Stimulated activated CD8-positive, alpha-beta memory T cell treated with anti-CD3 and anti-CD28 coated beads, Interleukin-15, amount 100 ng/mL, for 48 hours (primary cell): ENCODE measurements around the gene POLL.
A peak's percentile ranks its signal among the peaks of the same experiment; 100 is the strongest.
"Not testable (repeated sequence)": the region's sequence is repeated elsewhere in the genome, so short reads cannot be mapped to it uniquely, and the experiment has no call there.

Experiments
- DNase-seq, 2 donors: peaks; one replicate each; pipeline ENCODE4 v3.0.0-alpha.2; 2020; ENCODE audit warnings: low read depth in 2 of 2

The POLL gene

DNA sequence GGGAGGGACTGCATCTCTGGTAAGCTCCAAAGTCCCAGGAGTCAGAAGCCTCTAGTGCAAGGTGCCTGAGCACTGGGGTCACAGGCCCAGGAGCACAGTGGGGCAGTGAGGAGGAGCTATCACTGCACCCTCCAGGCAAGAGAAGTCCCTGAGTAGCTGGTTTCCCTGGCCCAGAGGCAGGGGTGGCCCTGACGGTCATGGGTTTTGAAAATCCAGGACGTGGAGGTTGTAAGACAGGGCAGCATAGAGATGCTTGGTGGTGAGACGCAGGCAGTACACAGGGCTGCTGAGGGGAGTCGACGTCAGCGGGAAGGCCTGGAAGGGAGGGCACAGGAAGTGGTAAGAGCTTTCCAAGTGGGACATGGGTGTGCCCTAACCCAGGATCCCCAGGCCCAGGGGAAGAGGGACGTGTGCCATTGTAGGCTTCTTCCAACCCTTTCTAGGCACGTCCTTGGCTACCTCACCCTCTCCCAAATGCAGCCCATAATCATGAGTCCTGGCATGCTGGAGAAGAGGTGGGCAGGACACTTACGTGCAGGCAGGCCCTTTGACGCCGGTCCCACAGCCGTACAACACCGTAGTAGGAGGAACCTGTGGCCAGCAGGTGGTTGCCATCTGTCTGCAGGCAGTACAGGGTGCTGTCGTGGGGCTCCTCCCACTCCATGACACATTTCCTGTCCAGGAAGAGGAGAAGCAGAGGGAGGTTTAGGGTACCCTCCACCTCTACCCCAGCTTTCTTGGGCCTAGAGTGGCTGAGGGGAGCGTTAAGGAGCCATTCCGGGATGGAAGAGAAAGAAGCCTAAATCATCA is 23.2 kb upstream of the POLL start:
- DNase-seq = peak; percentile 5 to 14

DNA sequence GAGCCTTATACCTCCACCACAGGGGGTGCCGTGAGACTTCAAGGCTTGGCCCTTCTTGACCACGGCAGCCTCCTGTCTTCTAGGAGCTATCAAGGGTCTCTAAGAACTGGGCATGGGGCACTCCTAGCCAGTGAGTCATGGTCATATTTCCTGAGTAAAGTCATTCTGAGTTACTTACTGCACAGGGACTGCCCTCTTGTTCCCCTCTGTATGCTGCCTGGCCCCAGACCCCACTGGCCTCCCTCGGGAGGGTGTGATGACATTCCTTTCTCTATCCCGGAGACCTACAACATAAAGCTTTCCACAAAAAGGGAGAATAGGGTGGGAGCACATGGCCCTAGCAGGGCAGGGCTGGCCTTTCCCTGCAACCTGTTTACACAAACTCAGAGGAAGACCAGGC is 21.4 kb upstream of the POLL start:
- no peak for DNase-seq

DNA sequence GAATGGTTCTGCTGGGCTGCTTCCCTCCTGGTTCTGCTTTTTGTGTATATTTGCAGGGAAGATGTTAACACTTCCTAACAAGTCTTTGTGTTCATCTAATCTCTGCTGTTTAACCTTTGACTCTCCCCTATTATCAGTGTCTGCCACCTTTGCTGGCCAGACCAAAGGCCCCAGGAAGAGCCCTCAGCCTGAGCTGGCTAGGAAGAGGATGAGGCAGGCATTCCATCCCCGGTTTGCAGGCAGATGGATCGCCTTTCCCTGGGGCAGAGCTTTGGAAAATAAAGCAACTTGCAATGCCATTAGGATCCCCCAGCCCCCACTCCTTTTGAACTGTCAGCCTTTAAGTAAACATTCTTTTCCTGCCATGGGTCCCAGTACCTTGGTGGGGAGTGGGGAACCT is 19.1 kb upstream of the POLL start:
- no peak for DNase-seq

DNA sequence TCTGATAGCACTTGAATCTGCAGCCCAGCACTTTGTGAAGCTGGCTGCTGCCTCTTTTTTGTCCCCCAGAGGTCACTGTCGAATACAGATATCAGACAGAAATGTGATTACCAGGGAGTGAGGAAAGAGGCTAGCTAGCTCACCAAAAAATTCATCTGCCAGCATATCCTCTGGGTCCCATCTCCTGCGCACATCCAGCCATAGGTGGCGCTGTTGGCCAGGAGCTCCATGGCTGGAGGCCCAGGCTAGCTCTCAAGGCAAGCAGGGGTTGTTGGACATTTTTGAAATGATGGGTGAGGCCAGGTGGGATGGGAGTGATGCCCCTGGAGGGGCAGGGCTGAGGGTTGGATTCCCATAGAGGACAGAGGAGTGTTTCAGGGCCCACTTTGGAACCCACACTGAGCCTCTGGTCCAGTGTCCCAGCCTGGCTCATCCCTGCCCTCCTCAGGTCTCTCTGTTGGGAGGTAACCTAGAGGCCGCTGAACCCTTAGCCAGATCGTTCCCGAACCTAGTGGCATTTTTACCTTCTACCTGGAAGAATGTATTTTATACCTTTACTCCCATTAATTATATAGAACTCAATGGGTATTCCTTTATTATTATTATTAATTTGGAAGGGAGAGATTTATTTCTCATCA is 14.8 kb upstream of the POLL start:
- peak; percentile 30 to 54 for DNase-seq

DNA sequence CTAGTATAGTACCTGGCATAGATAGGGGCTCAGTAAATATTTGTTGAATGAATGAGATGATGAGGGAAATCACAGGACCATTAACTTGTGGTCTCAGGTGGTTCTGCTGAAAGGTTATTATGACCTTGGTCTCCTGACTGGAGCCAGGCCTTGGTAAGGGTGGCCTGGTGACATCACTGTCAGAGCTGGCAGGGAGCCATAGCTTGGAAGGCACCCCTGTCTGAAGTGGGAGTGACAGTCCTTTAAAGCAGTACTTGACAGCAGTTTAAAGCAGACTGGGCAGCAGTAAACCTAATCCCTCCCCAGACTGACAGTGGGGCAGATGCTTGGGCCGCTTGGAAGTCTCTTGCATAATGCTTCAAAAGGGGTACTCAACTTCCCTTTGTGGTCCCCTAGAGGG is 13.5 kb upstream of the POLL start:
- DNase-seq = no peak

DNA sequence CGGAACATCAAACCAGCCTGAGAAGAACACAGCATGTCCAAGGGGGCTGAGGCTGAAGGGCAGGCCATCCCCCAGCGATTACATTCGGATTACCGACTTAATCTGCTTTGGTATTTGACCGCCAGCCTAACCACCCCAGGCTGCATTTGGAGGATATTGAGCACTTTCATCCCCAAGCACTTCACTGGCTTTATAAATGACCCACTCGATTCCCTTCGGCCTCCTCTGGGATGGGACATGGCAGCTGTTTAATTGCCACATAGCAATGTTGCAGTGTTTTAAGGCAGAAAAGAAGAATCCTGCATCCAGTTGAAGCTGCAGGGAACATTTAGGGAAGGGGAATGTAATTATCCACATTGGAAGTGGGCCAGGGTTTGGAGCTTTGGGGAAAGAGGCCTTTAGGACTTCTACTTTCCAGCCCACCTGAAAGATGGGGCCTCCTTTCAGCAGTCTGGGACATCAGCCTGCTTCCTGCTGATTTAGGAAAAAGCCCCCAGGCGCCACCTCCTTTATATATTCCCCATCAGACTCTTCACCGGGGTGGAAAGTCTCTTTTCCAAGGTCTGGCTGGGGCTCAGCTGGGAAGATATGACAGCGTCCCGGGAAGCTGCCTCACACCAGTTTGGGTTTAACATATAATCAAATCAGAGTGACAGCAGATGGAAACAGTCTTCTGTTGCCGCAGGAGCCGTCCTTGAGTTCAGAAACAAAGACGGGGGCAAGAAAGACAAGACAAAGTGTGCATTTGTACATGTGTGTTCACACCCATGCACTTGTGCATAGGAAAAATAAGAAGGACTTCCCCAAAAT is 9.2 kb upstream of the POLL start:
- DNase-seq = no peak

DNA sequence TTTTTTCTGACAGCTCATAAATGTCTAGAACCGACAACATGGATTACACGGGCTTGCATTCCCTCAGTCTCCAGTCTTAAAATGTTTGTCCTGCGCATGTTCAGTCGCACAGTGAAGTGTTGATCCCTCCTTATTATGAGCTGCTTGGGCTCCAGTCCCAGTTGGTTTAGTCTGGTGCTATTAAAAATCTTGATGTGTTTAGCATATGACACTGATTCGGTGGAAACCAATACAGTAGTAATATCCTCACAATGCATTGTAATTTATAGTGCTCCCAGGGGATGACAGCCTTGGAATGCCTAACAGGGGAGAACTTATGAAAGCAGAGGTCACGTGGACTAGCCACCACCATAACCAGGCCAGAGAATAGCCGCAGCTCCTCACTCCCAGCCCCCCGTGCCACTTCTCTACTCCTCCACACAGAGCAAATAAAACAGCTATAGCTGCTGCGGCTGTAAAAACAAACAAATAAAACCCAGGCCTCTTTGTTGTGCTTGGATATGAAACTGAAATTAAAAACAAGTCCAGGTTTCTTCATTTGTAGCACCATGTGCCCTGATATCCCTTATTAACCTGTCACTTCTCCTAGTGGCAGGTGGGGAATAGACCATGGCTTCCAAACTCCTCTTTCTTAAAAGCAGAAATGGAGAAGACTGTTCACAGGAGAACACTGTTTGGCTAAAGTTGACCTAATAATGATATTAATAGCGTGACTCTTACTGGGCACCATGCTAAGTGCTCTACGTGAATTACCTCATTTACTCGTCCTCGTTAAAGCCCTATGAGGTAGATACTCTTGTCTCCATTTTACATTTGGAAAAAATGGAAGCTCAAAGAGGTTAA is 7.8 kb upstream of the POLL start:
- no peak for DNase-seq

DNA sequence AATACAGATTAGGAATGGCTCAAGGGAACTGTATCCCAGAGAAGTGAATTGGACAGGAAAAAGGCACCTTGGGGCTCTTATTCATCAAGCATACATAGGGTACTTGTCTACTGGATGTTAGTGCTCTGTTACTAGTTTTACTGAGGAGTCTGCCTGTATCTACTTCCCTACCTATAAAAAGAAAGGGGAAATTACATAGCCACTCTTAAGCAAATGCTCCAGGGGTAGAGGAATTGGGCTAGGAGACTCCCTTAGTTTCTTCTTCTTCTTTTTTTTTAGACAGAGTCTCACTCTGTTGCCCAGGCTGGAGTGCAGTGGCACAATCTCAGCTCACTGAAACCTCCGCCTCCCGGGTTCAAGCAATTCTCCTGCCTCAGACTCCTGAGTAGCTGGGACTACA is 5.3 kb upstream of the POLL start:
- not testable (repeated sequence) for DNase-seq

DNA sequence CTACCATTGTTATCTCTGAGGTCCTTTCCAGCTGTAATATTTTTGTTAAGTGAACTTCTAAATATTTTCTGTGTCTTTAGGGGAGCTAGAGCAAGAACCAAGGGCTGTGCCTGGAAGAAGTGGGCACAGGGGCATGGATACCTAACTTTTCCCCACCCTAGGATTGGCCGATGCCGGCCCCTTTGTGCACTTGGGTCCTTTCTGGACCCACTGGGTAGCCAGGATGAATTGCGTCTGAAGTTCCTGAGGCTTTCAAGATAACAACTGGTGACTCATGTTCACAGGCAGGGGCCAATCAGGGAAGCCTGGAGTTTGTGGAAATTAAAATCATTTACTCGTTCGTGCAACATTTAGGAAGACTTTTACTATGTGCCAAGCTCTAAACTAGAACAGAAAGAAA is 822 bp upstream of the POLL start:
- DNase-seq = no peak

DNA sequence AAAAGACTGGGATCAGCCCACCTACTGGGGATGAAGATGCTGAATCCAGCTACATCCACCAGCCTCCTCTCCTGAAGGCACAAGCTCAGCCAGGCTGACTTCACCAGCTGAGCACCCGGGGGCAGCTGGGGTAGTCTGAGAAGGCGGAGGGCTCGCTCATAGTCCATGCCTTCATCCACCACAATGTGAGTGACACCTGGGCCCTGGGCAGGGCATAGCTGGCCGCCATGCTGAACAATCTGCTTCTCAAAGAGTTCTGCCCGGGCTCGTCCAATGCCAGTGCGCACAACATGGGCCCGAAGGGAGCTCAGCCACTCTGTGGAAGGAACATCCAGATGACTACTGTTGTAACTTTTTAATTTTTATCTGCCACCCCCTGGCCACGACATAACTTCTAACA is 2.2 kb downstream of the POLL start:
- no peak for DNase-seq

DNA sequence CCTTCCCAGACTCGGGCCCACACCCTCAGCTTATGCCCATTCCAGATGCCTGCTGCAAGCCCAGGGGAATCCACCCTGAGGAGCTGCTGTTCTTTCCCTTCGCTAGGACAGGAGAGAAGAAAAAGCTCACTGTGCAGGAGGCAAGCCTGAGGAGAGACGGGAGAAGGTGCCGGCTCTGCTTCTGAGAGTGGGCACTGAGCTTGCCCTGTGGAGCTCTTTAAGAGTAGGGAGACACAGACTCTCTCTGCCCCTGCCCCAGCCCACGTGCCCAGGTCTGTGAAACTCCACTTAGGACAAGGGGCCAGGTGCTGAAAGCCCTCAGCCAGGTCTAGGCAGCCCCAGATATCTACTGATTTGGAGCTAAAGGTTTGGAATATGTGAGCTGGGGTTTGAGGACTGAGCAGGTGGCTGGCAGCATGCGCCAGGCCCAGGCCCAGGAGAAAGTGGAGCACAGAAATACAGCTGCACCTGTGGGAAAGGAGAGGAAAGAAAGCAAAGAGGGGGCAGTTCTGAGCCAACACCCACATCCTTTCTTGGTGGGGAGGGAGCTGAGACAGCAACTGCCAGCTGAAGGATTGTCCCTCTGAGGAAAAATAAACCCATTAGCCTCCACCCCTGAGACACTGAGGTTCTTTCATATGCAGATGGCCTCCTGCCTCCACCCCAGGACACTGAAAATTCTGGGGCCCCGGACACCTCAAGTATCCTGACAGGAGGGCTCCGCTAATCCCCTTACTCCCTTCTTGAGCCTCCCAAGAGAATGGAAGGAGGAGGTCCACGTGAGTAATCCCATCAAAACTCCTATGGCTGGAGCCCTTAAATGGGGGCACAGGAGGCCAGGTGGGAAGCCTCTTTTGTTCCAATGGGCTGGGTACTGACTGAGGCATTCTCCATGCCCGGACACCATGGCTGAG is 7.3 kb downstream of the POLL start:
- no peak for DNase-seq

DNA sequence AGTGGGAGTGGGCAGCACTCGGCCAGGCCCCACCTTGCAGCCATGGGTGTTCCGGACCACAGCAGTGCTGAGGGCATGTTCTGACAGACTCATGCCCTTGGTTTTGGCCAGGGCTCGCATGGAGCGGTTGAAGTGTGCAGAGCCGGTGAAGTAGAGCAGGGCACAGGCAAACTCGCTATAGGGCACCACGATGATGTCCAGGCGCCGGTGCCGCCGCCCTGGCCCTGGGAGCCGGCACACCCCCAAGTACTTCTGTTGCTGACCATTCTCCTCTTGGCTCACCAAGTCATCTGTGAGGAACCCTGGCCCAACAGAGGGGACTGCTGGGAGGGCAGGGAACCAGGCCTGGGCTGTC is 8.6 kb downstream of the POLL start:
- no peak for DNase-seq

DNA sequence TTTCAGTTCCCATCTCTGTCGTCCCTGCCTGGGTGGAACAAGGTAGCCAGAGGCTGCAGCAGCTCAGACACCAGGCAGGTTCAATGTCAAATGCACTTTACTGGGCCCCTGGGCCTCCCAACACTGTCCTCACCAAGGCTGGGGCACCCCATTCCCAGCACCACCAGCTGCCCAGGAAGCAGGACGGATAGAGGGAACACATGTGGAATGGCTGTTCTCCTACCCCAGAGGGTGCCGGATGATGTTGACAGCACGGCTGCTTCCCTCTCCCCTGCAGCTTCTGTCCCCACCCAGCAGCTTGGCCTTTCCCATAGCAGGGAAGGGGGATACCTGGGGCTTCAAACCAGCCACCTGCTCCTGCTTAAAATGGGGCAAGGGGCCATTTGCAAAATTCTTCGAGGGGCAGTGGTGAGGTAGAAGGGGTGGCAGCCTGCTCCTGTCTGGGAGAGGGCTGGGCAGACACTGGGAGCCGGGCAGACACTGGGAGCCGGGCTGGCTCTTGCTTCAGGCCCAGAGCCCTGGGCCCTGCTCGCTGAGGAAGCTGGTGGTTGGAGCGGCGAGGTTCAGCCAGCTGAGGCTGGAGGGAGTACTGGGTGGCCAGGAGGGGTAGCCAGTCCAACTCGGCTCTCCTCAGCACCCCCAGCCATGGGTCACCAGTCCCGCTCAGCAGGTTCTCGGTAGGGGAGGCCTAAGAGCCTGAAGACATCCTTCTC is 9.1 kb downstream of the POLL start:
- no peak for DNase-seq

DNA sequence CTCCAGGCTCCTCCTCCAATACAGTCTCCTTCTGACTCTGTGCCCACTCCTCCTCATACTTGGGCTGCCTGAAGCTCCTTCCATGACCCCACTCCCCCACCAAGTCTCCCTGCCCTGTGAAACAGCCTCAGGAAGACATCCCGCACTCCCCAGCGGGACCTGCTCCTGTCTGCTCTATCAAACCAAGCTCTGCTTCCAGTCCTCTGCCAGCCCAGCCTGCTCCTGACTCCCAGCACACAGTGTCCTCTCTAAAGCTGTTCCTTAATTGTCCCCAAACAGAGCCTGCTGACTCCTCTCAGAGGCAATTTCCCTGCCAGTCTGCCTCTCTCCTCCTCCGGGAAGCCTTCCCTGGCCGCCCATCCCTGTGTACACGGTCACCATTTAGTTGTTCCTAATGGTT is 9.9 kb downstream of the POLL start:
- DNase-seq = no peak

DNA sequence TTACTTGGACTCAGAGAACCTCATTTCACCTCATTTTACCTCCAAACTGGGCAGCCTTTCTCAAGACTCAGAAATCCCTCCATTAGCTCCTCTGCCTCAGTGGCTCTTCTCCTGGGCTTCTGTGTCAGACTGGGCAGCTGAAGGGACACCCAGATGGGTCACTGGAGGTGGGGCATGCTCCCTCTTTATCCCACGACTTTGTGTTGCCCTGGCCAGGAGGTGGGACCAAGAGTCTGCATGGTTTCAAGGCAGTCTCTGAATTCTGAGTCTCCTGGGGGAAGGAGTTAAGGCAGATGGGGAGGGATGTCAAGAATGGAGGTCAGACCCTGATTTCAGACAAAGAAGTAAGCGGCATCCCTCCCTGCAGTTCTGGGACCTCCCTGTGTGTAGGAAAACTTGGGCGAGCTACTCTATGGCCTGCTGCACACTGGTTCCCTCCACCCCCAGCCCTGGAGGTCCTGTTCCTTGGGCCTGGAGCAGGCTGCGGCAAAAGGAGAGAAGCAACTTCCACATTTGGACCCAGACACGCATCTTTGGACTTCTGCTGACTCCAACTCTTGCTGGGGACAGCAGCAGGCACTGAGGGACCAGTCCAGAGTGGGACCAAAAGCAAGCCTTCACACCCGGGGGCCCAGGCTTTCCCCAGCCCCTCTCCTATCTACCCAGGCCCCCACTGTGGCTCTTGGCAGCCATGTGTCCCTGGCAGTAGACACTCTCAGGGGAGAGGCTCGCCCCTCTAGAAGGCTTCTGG is 10.8 kb downstream of the POLL start:
- DNase-seq = no peak

DNA sequence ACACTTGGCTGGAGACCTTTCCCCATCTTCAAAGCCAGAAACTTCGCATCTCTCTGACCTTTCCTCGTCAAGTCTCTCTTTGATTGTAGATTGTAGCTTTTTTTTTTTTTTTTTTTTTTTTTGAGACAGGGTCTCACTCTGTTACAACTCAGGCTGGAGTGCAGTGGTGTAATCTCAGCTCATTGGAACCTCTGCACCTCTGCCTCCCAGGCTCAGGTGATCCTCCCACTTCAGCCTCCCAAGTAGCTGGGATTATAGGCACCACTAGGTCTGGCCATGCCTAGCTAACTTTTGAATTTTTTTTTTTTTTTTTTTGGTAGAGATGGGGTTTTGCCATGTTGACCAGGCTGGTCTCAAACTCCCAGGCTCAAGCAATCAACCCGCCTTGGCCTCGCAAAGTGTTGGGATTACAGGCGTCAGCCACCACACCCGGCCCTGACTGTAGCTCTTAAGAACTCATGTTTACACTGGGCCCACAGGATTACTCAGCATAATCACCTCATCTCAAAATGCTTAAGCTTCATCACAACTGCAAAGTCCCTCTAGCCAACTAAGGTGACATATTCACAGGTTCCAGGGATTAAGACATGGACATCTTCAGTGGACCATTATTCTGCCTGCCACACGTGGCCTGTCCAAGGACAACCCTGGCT is 11.7 kb downstream of the POLL start:
- DNase-seq = no peak

DNA sequence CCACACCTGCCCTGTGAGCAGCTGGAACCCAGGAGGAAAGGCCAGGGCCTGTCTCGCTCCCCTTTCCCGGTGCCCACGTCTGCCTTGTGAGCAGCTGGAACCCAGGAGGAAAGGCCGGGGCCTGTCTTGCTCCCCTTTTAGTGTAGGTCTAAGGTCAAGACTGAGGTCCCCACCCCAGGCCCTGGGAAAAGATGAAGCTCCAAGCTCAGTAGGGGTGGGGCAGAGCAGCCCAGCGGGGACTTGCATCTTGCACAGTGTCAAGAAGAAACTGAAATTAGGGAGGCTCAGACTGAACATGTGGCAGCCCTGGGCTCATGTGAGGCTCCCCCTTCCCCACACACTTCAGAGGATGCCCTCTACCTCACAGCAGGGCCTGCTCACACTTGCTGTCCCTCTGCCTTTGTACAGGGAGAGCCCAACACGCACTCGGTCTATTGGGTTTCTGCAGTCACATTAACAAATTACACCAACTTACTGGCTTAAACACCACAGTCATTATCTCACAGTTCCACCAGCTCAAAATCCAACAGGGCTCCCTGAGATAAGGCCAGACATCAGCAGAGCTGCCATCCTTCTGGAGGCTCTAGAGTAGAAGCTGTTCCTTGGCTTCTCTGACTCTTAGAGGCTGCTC is 12.4 kb downstream of the POLL start:
- DNase-seq = no peak

DNA sequence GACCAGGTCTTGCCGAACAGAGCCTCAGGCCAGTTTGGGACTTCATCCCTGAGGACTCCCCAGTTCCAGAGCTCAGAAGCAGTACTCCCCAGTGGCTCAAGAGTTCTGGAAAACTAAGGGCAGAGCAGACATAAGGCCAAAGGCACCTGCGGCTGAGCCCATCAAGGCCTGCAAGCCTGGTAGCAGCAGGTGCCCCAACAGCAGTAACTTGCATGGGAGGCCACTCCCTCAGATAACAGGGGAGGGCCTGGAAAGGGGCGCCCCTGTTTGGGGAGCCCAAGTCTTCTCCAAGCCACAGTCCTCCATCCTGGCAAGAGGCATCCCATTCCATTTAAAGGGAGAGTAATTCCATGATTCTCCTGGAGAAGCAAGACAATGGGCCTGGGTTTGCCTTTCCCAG is 13.0 kb downstream of the POLL start:
- no peak for DNase-seq
